OCI-M1 (cell line): ENCODE data around the gene CNEP1R1.

Source experiments
- DNase-seq: peaks from one replicate; lab custom pipeline; 2025; lab: John Stamatoyannopoulos, UW

CNEP1R1 gene

DNA sequence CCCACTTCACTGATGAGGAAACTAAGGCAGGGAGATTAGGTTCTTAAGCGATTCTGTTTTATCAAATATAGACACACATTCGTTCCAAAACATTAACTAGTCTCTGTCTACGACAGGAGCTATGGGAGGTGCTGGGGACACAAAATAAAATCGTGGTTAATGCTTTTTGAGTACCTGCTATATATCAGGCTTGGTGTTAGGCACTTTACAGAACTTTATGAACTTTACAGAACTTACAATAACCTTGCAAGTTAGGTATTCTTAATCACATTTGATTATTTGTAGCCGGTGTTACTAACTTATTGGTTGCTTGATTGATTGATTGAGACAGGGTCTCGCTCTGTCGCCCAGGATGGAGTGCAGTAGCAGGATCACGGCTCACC lies 40.2 kb downstream of the CNEP1R1 start:
- no peak for DNase-seq

GRCh38 chr16:50065624-50066481 lies 40.8 kb downstream of the CNEP1R1 start, which contains the start of gene HEATR3:
TSS of gene HEATR3 (plus strand) at chr16:50065970. CDS start at chr16:50066132, 162 bp downstream.
- DNase-seq = peak; percentile 93

- peak; percentile 10 for DNase-seq
Observed at GRCh38 chr16:50066482-50067289, 41.7 kb downstream of the CNEP1R1 start.

GRCh38 chr16:50067290-50067853 lies 42.3 kb downstream of the CNEP1R1 start:
- peak; percentile 56 for DNase-seq

DNA sequence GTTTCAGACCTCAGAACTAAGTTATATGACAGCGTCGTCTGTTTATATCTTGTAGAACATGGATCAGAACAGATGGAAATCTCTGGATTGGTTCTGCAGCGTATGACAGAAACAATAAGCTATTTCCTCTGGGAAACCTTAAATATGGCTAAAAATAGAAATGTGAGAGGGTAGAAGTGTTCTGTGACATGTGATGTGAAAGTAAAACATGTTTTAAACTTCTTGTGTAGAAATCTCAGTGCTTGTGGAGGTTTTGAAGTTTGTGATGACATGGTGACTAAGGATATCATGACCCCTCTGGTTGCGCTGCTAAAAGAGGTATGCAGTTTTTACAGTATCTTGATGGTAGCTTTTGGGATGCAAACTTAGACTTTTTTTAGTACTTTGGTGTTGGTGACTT lies 43.5 kb downstream of the CNEP1R1 start:
- DNase-seq = no peak

DNA sequence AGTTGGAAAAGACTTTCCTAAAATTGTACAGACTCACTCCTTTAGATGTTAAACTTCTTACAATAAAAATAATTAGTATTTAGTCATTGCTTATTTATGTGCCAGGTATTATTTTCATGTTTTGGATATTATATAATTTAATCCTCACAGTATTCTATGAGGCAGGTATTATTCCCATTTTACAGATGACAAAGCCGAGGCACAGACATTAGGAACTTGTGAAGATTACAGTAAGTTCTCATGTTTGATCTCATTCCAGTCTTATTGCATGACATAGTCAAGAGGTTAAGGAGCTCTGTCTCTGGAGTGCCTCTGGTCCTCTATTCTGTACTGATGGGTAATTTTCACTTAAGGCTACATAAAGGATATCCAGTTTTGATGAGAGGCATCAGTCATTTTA lies 44.0 kb downstream of the CNEP1R1 start:
- no peak for DNase-seq

GRCh38 chr16:50071075-50071671 lies 46.1 kb downstream of the CNEP1R1 start:
- peak; percentile 78 for DNase-seq

DNA sequence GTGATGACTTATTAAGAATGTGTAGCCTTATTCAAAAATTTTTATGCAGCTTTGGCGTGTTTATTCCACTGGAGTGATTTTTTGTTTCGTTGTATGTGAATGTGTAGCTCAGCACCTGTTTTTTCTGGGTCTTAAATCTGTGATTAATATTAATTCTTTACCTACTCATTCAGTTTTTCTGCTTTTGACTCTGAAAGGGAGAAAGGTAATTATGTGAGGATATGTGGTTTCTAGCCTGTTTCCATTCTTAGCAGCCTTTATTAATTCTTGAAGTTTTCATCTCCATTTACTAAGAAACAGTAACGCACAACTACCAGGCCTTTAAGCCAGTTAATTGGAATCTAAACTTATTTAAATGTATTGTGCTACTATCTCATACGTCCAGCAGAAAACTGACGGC lies 47.7 kb downstream of the CNEP1R1 start:
- DNase-seq = no peak

- no peak for DNase-seq
Observed at GRCh38 chr16:50079397-50080140, 54.5 kb downstream of the CNEP1R1 start.

DNA sequence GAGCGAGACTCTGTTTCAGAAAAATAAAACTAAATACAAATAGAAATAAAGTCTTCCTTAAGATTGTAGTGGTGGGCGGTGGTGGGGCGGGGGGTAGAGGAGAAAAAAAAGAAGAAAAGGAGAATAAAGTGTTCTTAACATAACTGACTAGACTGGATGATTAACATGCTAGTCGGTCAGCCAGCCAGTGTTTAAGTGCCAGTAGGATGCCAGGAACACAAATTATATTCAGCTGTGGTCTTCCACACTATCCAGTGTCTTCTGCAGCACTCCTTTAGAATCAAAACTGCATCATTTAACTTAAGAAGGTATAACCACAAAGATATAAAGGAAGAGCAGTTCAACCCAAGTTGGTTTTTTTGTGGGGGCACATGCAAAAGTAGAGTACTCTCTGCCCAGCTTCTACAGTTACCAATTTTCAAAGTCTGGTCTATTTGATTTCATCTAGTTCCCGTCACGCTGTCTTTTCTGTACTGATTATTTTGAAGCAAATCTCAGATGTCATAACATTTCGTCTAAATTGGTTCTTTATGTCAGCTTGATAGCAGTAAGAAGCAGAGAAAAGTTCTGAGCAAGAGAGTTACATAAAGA lies 56.5 kb downstream of the CNEP1R1 start:
- DNase-seq = no peak

DNA sequence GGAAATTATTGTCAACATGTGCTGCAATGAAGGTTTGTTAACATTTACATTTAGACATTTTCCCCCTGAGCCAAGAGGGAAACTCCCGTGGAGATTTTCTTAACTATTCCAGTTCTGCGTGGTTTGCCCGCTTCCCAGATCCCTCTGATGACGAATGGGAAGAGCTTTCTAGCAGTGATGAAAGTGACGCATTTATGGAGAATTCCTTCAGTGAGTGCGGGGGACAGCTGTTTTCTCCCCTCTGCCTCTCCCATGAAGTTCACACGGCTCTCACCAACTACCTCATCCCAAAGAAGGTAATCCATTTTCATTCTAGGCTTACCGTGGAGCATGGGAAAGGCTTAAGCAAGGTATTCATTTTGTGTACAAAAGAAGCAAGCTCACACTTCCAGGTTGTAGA lies 59.0 kb downstream of the CNEP1R1 start:
- DNase-seq = no peak

DNA sequence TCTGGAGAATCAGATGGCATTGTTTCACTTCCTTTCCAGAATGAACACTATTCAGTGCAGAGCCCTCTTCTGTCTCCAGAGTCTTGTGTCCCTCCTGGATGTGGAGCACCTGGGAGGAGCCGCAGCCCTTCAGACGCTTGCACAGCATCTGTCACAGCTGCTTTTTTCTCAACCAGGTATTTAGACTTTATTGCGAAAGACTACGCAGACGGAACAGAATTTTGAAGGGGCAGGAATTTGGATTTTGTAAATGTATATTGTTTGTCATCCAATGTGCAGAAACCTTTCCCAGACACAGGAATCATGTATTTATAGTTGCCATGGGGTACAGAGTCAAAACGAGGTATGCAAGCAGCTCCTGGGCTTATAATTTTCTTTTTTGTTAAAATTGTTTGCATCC lies 61.2 kb downstream of the CNEP1R1 start:
- no peak for DNase-seq
